Vagina (tissue), 2 donors: ENCODE measurements around the gene CHCHD6. TPM values are rescaled to one million over a fixed set of nuclear protein-coding genes. Genes with fewer than 3 reads are reported as not detected.

Experiments
- DNase-seq, 2 donors: peaks; one replicate each; pipeline ENCODE4 v3.0.0-alpha.2; 2017; ENCODE audit errors: extremely low spot score in 2 of 2
- H3K27ac ChIP-seq: fragments of 200-600 bp; sonication (generic); one replicate; pipeline ENCODE4 v1.5.1; 2019
- H3K27me3 ChIP-seq: fragments of 200-600 bp; sonication (generic); one replicate; pipeline ENCODE4 v1.5.1; 2019
- H3K36me3 ChIP-seq, 2 donors: fragments of 200-600 bp; sonication (generic); one replicate each; pipeline ENCODE4 v1.5.1; 2017 to 2019
- H3K4me1 ChIP-seq: fragments of 200-600 bp; sonication (generic); one replicate; pipeline ENCODE4 v1.5.1; 2019
- H3K4me3 ChIP-seq, 2 donors: fragments of 200-600 bp; sonication (generic); 1 replicate in 1 of 2; 2 replicates in 1 of 2; pipeline ENCODE4 v1.5.1; 2016 to 2019
- H3K9me3 ChIP-seq: fragments of 200-600 bp; sonication (generic); one replicate; pipeline ENCODE4 v1.5.1; 2019
- POLR2A ChIP-seq, 2 donors: fragments of 450-650 bp; IDR thresholded peaks; one replicate each; pipeline ENCODE4 v1.6.1; 2017; ENCODE audit warnings: antibody characterized with exemption in 2 of 2, mild to moderate bottlenecking in 2 of 2, moderate library complexity in 2 of 2
- POLR2AphosphoS5 ChIP-seq, 2 donors: sonication (generic); formaldehyde crosslinking; IDR thresholded peaks; one replicate each; pipeline ENCODE4 v1.9.0; 2017; ENCODE audit warnings: antibody characterized with exemption in 2 of 2, mild to moderate bottlenecking in 2 of 2, low read depth in 1 of 2; ENCODE audit not compliant: insufficient read depth in 1 of 2
- intact Hi-C: fragments of 100-400 bp; cut with DNase I; formaldehyde crosslinking; loops from one replicate; pipeline ENCODE4 v1.15.1; 2023
- total RNA-seq: library from RNA; depleted of rRNA; stranded (reverse); fragments of >200 nt; gene quantifications from one replicate; pipeline ENCODE4 v1.2.3, GENCODE V29; 2016
- TF ChIP-seq, protein P1 (sequence below), 3 experiments: fragments of 450-650 bp in 2 of 3; fragments of 200-600 bp in 1 of 3; sonication (generic) in 1 of 3; IDR thresholded peaks; one replicate each; pipeline ENCODE4 v1.5.1; 2017 to 2019; ENCODE audit warnings: antibody characterized with exemption in 3 of 3, mild to moderate bottlenecking in 2 of 3, moderate library complexity in 2 of 3

The CHCHD6 gene
- total RNA-seq, 1 donor from 2014 or later: 12.8 TPM

DNA sequence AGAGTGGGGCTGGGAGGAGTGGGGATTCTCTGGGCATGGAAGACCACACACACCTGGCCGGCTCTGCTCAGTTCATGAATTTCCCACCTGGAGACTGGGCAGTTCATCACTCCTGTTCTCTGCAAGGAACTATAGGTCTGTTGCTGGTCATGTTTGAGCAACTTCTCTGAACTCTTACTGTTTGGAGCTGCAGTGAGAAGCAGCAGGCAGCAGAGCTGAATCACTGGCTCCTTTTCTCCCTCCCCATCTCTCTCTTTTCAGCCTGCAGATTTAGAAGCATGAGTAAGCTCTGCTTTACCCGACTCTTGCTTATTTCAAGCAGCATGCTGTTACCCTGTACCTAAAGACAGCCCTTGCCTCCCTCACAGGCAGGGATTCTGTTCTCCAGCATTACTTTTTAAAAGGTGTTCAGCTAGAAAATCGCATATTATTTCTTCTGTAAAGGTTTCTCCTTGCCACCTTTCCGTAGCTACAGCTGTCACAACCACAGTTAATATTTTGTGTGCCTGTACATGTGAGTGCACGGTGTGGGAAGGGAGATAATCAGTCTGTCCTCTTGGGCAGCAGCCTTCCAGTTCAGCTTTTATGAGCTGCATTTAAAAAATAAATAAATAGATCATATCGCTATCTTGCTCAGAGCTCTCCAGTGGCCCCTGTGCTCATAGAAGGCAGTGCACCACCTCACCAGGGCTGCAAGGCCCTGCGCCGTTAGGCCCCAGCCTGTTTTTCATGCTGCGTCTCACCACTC, 131.6 kb downstream of the CHCHD6 start:
- no peak overlapping the region for H3K27ac ChIP-seq
- H3K4me1 ChIP-seq: peaks cover 7% of the 10 kb centered on the region
- no peak overlapping the region for H3K4me3 ChIP-seq
- peak in 1 of 2 donors; percentile 56 for DNase-seq
- TF ChIP-seq, protein P1, sequence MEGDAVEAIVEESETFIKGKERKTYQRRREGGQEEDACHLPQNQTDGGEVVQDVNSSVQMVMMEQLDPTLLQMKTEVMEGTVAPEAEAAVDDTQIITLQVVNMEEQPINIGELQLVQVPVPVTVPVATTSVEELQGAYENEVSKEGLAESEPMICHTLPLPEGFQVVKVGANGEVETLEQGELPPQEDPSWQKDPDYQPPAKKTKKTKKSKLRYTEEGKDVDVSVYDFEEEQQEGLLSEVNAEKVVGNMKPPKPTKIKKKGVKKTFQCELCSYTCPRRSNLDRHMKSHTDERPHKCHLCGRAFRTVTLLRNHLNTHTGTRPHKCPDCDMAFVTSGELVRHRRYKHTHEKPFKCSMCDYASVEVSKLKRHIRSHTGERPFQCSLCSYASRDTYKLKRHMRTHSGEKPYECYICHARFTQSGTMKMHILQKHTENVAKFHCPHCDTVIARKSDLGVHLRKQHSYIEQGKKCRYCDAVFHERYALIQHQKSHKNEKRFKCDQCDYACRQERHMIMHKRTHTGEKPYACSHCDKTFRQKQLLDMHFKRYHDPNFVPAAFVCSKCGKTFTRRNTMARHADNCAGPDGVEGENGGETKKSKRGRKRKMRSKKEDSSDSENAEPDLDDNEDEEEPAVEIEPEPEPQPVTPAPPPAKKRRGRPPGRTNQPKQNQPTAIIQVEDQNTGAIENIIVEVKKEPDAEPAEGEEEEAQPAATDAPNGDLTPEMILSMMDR (IDR thresholded peaks at IDR 0.05): no peak
- TF ChIP-seq POLR2AphosphoS5 (IDR thresholded peaks at IDR 0.05; ENCODE audit: insufficient read depth in 1 of 2, low read depth in 1 of 2) (no peak), POLR2A (IDR thresholded peaks at IDR 0.05) (no peak)
- intact Hi-C loops: no loop called here
- no peaks in the 10 kb centered on the region for H3K36me3 ChIP-seq
- H3K9me3 ChIP-seq: no peaks in the 10 kb centered on the region
- H3K27me3 ChIP-seq: no peaks in the 10 kb centered on the region

GRCh38 chr3:126836220-126836860, 132.3 kb downstream of the CHCHD6 start:
- Histone ChIP-seq H3K36me3 (no peaks in the 10 kb centered on the region), H3K4me3 (no peak overlapping the region), H3K27me3 (no peaks in the 10 kb centered on the region), H3K9me3 (no peaks in the 10 kb centered on the region), H3K27ac (no peak overlapping the region), H3K4me1 (peaks cover 7% of the 10 kb centered on the region)
- peak in 1 of 2 donors; percentile 54 for DNase-seq
- intact Hi-C loops: no loop called here
- TF ChIP-seq, protein P1 (IDR thresholded peaks at IDR 0.05): no peak
- no peak for TF ChIP-seq POLR2AphosphoS5 (IDR thresholded peaks at IDR 0.05; ENCODE audit: insufficient read depth in 1 of 2, low read depth in 1 of 2)
- TF ChIP-seq POLR2A (IDR thresholded peaks at IDR 0.05): no peak

GRCh38 chr3:126837773-126838172, 133.7 kb downstream of the CHCHD6 start:
- Histone ChIP-seq H3K9me3 (no peaks in the 10 kb centered on the region), H3K27me3 (no peaks in the 10 kb centered on the region), H3K27ac (no peak overlapping the region), H3K4me1 (peaks cover 7% of the 10 kb centered on the region), H3K36me3 (no peaks in the 10 kb centered on the region), H3K4me3 (no peak overlapping the region)
- intact Hi-C loops: no loop called here
- TF ChIP-seq POLR2A (IDR thresholded peaks at IDR 0.05) (no peak), POLR2AphosphoS5 (IDR thresholded peaks at IDR 0.05; ENCODE audit: insufficient read depth in 1 of 2, low read depth in 1 of 2) (no peak)
- peak; percentile 42 to 46 for DNase-seq

- intact Hi-C loops: no loop called here
- DNase-seq: peak; percentile 8 to 52
- Histone ChIP-seq H3K4me1 (no peaks in the 10 kb centered on the region), H3K9me3 (no peaks in the 10 kb centered on the region), H3K4me3 (no peak overlapping the region), H3K36me3 (no peaks in the 10 kb centered on the region), H3K27me3 (no peaks in the 10 kb centered on the region), H3K27ac (no peak overlapping the region)
- TF ChIP-seq POLR2AphosphoS5 (IDR thresholded peaks at IDR 0.05; ENCODE audit: insufficient read depth in 1 of 2, low read depth in 1 of 2): no peak
- TF ChIP-seq POLR2A (IDR thresholded peaks at IDR 0.05): no peak
- TF ChIP-seq, protein P1 (IDR thresholded peaks at IDR 0.05): no peak
Measured at GRCh38 chr3:126845920-126846715, 142.1 kb downstream of the CHCHD6 start.

- TF ChIP-seq, protein P1 (IDR thresholded peaks at IDR 0.05): no peak
- TF ChIP-seq POLR2A (IDR thresholded peaks at IDR 0.05) (no peak), POLR2AphosphoS5 (IDR thresholded peaks at IDR 0.05; ENCODE audit: insufficient read depth in 1 of 2, low read depth in 1 of 2) (no peak)
- no peaks in the 10 kb centered on the region for H3K4me1 ChIP-seq
- no peak overlapping the region for H3K4me3 ChIP-seq
- no peak overlapping the region for H3K27ac ChIP-seq
- no peaks in the 10 kb centered on the region for H3K36me3 ChIP-seq
- intact Hi-C loops: no loop called here
- DNase-seq: peak; percentile 27 to 52
- no peaks in the 10 kb centered on the region for H3K9me3 ChIP-seq
- no peaks in the 10 kb centered on the region for H3K27me3 ChIP-seq
Measured at GRCh38 chr3:126847061-126847460, 143.0 kb downstream of the CHCHD6 start.
